HepG2 (cell line): ENCODE results near the gene TNFRSF13B. TPM values are rescaled to one million over a fixed set of nuclear protein-coding genes. Genes with fewer than 3 reads are reported as not detected.

Experiments used
- ATAC-seq: fragments of 200-7000 bp; cut with Tn5 transposase; 3 replicates; pipeline ENCODE4 v1.9.1; 2020; ENCODE audit warnings: mild to moderate bottlenecking, moderate library complexity
- BruUV-seq: library from RNA; stranded (reverse); fragments of 400-500 nt; replicated peaks from 2 replicates; lab custom pipeline; 2021; lab: Mats Ljungman, UMichigan
- CTCF ChIA-PET: fragments of 300-600 bp; formaldehyde crosslinking; extraction: SDS; loops from one replicate; lab custom pipeline; 2021; ENCODE audit warnings: low total read pairs, inconsistent platforms, low intra/inter-chr PET ratio; lab: Yijun Ruan, JAX
- POLR2A ChIA-PET: fragments of 350-600 bp; sonication (Branson Sonifier 250); formaldehyde crosslinking; loops from one replicate; lab custom pipeline; 2020; ENCODE audit warnings: antibody characterized with exemption, inconsistent platforms; lab: Yijun Ruan, JAX
- DNase-seq: peaks from one replicate; pipeline ENCODE4 v3.0.0-alpha.2; 2015; ENCODE audit warnings: low spot score
- FAIRE-seq: peaks from 3 replicates; lab custom pipeline; 2011; peaks lifted over from hg19 to GRCh38; lab: Jason Lieb, UNC
- H2AFZ ChIP-seq: one replicate; pipeline ENCODE4 v1.6.1; 2011; ENCODE audit warnings: low read length, inconsistent platforms
- H3K27ac ChIP-seq: fragments of 300-600 bp; 3 replicates; pipeline ENCODE4 v1.8.0; 2011; ENCODE audit warnings: mixed run types, mild to moderate bottlenecking, mixed read lengths, low read length, inconsistent platforms; ENCODE audit not compliant: insufficient read depth; ENCODE audit errors: extremely low read length
- H3K27me3 ChIP-seq, 2 experiments: fragments of 200-600 bp in 1 of 2; 2 replicates in 1 of 2; 3 replicates in 1 of 2; pipeline versions ENCODE4 v1.6.0 to v1.8.0; 2011; ENCODE audit warnings: low read length in 2 of 2, mild to moderate bottlenecking in 2 of 2, moderate library complexity in 2 of 2, inconsistent platforms in 1 of 2; ENCODE audit not compliant: insufficient read depth in 2 of 2, control insufficient read depth in 1 of 2
- H3K36me3 ChIP-seq, 2 experiments: fragments of 200-600 bp in 1 of 2; replicated peaks in 1 of 2; 2 replicates in 1 of 2; 3 replicates in 1 of 2; pipeline versions ENCODE4 v1.5.1 to v1.8.0; 2011; ENCODE audit warnings: low read length in 2 of 2, inconsistent platforms in 1 of 2; ENCODE audit not compliant: insufficient read depth in 2 of 2, control insufficient read depth in 1 of 2
- H3K4me1 ChIP-seq: 2 replicates; pipeline ENCODE4 v1.5.1; 2012; ENCODE audit warnings: low read length, inconsistent platforms; ENCODE audit not compliant: insufficient read depth
- H3K4me2 ChIP-seq: 2 replicates; pipeline ENCODE4 v1.6.0; 2011; ENCODE audit warnings: low read depth, low read length, inconsistent platforms
- H3K4me3 ChIP-seq, 3 experiments: fragments of 200-600 bp in 1 of 3; sonication (generic), shearing (Covaris generic) in 1 of 3; replicated peaks in 1 of 3; 2 replicates each; pipeline ENCODE4 v1.5.1; 2011 to 2016; ENCODE audit warnings: low read length in 3 of 3, inconsistent platforms in 2 of 3, low read depth in 2 of 3, mild to moderate bottlenecking in 2 of 3, control low read depth in 1 of 3, mixed read lengths in 1 of 3; ENCODE audit not compliant: insufficient read depth in 1 of 3
- H3K79me2 ChIP-seq: one replicate; pipeline ENCODE4 v1.6.1; 2011; ENCODE audit warnings: low read length, inconsistent platforms; ENCODE audit not compliant: insufficient read depth
- H3K9ac ChIP-seq: 2 replicates; pipeline ENCODE4 v1.6.0; 2011; ENCODE audit warnings: mild to moderate bottlenecking, low read depth, low read length, inconsistent platforms; ENCODE audit not compliant: insufficient read depth
- H3K9me3 ChIP-seq: 2 replicates; pipeline ENCODE4 v1.5.1; 2012; ENCODE audit warnings: mild to moderate bottlenecking, low read length
- H4K20me1 ChIP-seq: 2 replicates; pipeline ENCODE4 v1.6.0; 2011; ENCODE audit warnings: inconsistent platforms, mild to moderate bottlenecking, low read length, moderate library complexity; ENCODE audit not compliant: insufficient read depth
- NR2C2 ChIP-seq: sonication (generic); formaldehyde crosslinking; IDR thresholded peaks from 2 replicates; pipeline ENCODE4 v1.4.0; 2020; ENCODE audit warnings: missing genetic modification reagents, mild to moderate bottlenecking, moderate library complexity, borderline replicate concordance
- PHB2 ChIP-seq: fragments of 450-650 bp; IDR thresholded peaks from 2 replicates; pipeline ENCODE4 v1.6.1; 2018; ENCODE audit not compliant: partially characterized antibody
- SATB2 ChIP-seq: sonication (generic); formaldehyde crosslinking; IDR thresholded peaks from 2 replicates; pipeline ENCODE4 v1.5.0; 2020; ENCODE audit warnings: missing genetic modification reagents
- SNAPC2 ChIP-seq: sonication (generic); formaldehyde crosslinking; IDR thresholded peaks from 2 replicates; pipeline ENCODE4 v1.8.1; 2022; ENCODE audit warnings: mild to moderate bottlenecking, missing genetic modification reagents
- SPEN ChIP-seq: sonication (generic); formaldehyde crosslinking; IDR thresholded peaks from 2 replicates; pipeline ENCODE4 v1.5.1; 2020; ENCODE audit warnings: low read depth, mild to moderate bottlenecking, missing genetic modification reagents
- ZFP36L2 ChIP-seq: sonication (generic); formaldehyde crosslinking; IDR thresholded peaks from 2 replicates; pipeline ENCODE4 v1.4.0; 2020; ENCODE audit warnings: missing genetic modification reagents
- ZNF251 ChIP-seq: sonication (generic); formaldehyde crosslinking; IDR thresholded peaks from 2 replicates; pipeline ENCODE4 v1.9.0; 2021; ENCODE audit warnings: mild to moderate bottlenecking, missing genetic modification reagents
- ZNF563 ChIP-seq: sonication (generic); formaldehyde crosslinking; IDR thresholded peaks from 2 replicates; pipeline ENCODE4 v1.8.0; 2022; ENCODE audit warnings: mild to moderate bottlenecking, moderate library complexity, missing genetic modification reagents
- ZNF652 ChIP-seq: IDR thresholded peaks from 2 replicates; pipeline ENCODE4 v1.6.1; 2016; ENCODE audit warnings: low read depth, borderline replicate concordance
- ZSCAN12 ChIP-seq: sonication (generic); formaldehyde crosslinking; IDR thresholded peaks from 2 replicates; pipeline ENCODE4 v1.9.0; 2021; ENCODE audit warnings: mild to moderate bottlenecking, missing genetic modification reagents
- WGBS: methylation state at CpG from one replicate; pipeline ENCODE4 v1.1.6; 2017; ENCODE audit warnings: low lambda C conversion rate; 5-methylcytosine and 5-hydroxymethylcytosine counted together
- in situ Hi-C: cut with HindIII; loops from 2 replicates; pipeline ENCODE4 v1.10.0; 2017; ENCODE audit warnings: low pct_unique_long_range_greater_than_20kb; ENCODE audit not compliant: extremely low pct_ligation_motif_present
- intact Hi-C: fragments of 100-400 bp; cut with micrococcal nuclease; formaldehyde crosslinking; loops from one replicate; pipeline ENCODE4 v1.10.0; 2022; ENCODE audit not compliant: unreplicated experiment
- polyA plus RNA-seq, 8 experiments: library from polyadenylated mRNA; depleted of rRNA in 3 of 8; stranded (reverse) in 7 of 8; unstranded in 1 of 8; fragments of >200 nt; fragmentation: Illumina TruSeq in 4 of 8; extraction: Trizol in 4 of 8; gene quantifications; 2 replicates each; pipeline versions ENCODE4 v1.2.1 to v1.2.3, GENCODE V29; 2011 to 2016; ENCODE audit warnings: low read depth in 4 of 8, missing spikeins in 1 of 8, mixed read lengths in 1 of 8; ENCODE audit not compliant: insufficient read depth in 1 of 8
- total RNA-seq, 5 experiments: library from RNA; depleted of rRNA; stranded (reverse); fragments of >200 nt; fragmentation: Illumina TruSeq; extraction: Trizol; gene quantifications; 2 replicates each; pipeline ENCODE4 v1.2.3, GENCODE V29; 2016; ENCODE audit warnings: low read depth in 1 of 5
- TF ChIP-seq, protein P1 (sequence below): sonication (generic); formaldehyde crosslinking; IDR thresholded peaks from 2 replicates; pipeline ENCODE4; 2020; ENCODE audit warnings: missing genetic modification reagents, mild to moderate bottlenecking, borderline replicate concordance
- TF ChIP-seq, protein P2 (sequence below): IDR thresholded peaks from 2 replicates; pipeline ENCODE4 v1.6.1; 2012; ENCODE audit warnings: inconsistent platforms
- TF ChIP-seq, protein P3 (sequence below): sonication (generic); formaldehyde crosslinking; IDR thresholded peaks from 2 replicates; pipeline ENCODE4 v1.8.0; 2022; ENCODE audit warnings: mild to moderate bottlenecking, missing genetic modification reagents, borderline replicate concordance

TNFRSF13B gene
- total and polyA plus RNA-seq, 2 of the 13 experiments (the other 11 are each of a cell fraction or from before 2014, with no cell fraction given): not detected

GRCh38 chr17:16929757-16930520, 42.0 kb downstream of the TNFRSF13B start (continued):
- TF ChIP-seq NR2C2 (no peak), SATB2 (no peak), PHB2 (no peak), ZSCAN12 (no peak), ZNF652 (no peak)
- TF ChIP-seq, protein P1, sequence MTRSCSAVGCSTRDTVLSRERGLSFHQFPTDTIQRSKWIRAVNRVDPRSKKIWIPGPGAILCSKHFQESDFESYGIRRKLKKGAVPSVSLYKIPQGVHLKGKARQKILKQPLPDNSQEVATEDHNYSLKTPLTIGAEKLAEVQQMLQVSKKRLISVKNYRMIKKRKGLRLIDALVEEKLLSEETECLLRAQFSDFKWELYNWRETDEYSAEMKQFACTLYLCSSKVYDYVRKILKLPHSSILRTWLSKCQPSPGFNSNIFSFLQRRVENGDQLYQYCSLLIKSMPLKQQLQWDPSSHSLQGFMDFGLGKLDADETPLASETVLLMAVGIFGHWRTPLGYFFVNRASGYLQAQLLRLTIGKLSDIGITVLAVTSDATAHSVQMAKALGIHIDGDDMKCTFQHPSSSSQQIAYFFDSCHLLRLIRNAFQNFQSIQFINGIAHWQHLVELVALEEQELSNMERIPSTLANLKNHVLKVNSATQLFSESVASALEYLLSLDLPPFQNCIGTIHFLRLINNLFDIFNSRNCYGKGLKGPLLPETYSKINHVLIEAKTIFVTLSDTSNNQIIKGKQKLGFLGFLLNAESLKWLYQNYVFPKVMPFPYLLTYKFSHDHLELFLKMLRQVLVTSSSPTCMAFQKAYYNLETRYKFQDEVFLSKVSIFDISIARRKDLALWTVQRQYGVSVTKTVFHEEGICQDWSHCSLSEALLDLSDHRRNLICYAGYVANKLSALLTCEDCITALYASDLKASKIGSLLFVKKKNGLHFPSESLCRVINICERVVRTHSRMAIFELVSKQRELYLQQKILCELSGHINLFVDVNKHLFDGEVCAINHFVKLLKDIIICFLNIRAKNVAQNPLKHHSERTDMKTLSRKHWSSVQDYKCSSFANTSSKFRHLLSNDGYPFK (CRISPR knock-in tag): no peak

DNA sequence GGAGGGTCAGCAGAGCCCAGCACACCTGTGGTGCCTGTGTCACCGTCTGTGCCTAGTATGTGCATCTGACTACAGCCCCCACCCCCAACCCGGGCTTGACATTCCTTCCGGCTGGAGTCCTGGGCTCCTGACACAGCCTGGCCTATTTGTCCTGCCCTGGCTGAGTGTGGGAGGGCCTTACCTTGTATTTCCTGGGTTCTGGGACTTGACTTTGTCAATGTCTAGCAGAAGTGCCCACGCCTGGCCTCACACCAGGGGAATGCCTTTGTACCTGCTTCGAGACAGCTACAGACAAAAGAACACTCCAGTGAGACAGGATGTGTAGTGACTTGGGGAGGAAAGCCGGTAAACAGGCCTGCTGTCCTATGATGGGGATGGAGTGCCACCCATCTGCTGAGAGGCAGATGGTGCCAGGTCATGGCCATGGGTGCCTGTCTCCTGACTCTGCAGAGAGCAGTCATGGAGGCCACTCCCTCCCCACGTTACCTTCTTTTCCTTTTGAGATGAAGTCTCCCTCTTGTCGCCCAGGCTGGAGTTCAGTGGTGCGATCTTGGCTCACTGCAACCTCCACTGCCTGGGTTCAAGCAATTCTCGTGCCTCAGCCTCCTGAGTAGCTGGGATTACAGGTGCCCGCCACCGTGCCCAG, 42.8 kb downstream of the TNFRSF13B start:
- Histone ChIP-seq H2AFZ (no peak overlapping the region), H3K27ac (no peak overlapping the region), H3K4me3 (no peak overlapping the region), H3K27me3 (peaks cover 15 to 72% of the 10 kb centered on the region in 2 experiments; a peak in 4 of 5 replicates), H3K36me3 (no peaks in the 10 kb centered on the region), H3K79me2 (no peaks in the 10 kb centered on the region), H3K4me1 (no peaks in the 10 kb centered on the region), H3K9ac (no peak overlapping the region), H4K20me1 (no peaks in the 10 kb centered on the region), H3K9me3 (no peaks in the 10 kb centered on the region), H3K4me2 (no peak overlapping the region)
- FAIRE-seq (no peak), DNase-seq (no peak), ATAC-seq (no peak)
- in situ Hi-C loops (no loop called here), intact Hi-C loops (no loop called here)
- POLR2A ChIA-PET: no interaction called here
- 19% methylated on average over 10 of the region's 12 CpGs for WGBS
- no TSS peak for BruUV-seq
- CTCF ChIA-PET: no interaction called here
- TF ChIP-seq SNAPC2 (CRISPR knock-in tag) (no peak), ZNF251 (CRISPR knock-in tag) (no peak), SPEN (CRISPR knock-in tag) (no peak), ZNF563 (CRISPR knock-in tag) (no peak), ZFP36L2 (CRISPR knock-in tag) (no peak)
- TF ChIP-seq, protein P2, sequence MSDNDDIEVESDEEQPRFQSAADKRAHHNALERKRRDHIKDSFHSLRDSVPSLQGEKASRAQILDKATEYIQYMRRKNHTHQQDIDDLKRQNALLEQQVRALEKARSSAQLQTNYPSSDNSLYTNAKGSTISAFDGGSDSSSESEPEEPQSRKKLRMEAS: no peak
- TF ChIP-seq, protein P3, sequence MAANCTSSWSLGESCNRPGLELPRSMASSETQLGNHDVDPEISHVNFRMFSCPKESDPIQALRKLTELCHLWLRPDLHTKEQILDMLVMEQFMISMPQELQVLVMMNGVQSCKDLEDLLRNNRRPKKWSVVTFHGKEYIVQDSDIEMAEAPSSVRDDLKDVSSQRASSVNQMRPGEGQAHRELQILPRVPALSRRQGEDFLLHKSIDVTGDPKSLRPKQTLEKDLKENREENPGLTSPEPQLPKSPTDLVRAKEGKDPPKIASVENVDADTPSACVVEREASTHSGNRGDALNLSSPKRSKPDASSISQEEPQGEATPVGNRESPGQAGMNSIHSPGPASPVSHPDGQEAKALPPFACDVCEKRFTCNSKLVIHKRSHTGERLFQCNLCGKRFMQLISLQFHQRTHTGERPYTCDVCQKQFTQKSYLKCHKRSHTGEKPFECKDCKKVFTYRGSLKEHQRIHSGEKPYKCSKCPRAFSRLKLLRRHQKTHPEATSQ (CRISPR knock-in tag): no peak
